SHP77 (cell line): ENCODE data around the gene GPR78.

ENCODE experiments used
- DNase-seq, 2 experiments: peaks; one replicate each; lab custom pipeline; 2025; lab: John Stamatoyannopoulos, UW

Gene GPR78

DNA sequence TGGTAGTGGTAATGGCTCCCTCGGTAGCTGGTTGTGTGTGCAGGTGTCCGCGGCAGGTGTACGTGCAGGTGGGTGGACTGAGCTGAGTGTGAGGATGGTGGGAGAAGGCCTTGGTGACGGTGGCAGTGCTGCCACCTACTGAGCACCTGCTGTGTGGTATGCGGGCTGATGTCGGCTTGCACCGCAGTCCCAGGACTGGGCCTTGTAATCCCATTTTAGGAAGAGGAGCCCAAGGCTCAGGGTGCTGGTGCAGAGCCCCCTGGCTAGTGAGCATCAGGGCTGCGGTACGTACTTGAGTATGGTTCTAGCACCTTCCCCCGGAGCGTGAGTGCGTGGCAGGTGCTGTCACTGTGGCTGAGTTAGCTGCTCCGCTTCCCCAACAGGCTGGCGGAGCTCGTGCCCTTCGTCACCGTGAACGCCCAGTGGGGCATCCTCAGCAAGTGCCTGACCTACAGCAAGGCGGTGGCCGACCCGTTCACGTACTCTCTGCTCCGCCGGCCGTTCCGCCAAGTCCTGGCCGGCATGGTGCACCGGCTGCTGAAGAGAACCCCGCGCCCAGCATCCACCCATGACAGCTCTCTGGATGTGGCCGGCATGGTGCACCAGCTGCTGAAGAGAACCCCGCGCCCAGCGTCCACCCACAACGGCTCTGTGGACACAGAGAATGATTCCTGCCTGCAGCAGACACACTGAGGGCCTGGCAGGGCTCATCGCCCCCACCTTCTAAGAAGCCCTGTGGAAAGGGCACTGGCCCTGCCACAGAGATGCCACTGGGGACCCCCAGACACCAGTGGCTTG lies 6.7 kb downstream of the GPR78 start:
- DNase-seq = peak in 1 of 2 experiments; percentile 7

DNA sequence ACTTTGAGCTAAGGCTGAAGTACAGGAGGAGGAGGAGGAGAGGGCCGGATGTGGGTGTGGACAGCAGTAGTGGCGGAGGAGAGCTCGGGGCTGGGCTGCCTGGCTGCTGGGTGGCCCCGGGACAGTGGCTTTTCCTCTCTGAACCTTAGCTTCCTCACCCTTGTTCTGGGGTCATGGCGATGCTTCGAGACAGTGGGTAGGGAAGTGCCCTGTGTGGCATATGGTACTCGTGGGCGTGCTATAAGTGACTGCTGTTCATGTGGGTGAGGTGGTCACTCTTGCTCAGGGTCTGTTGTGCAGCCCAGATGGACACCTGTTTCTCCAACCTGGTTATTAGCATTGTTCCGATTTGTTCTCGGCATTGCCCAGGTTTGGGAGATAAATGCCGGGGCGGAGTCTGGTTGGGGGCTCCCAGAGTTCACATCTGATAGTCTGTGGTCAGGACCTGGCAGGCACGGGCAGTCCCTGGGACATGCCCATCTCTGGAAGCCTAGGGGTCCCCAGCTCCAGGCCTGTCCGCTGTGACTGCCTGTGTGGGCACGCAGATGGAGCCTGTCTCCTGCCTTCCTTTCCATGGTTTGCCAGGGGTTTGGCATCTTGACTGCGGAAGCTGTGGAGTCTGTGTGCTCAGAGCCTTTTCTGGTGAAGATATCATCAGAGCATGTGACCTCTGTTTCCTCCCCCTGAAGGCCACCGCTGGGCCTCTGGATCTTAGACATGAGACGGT lies 7.4 kb downstream of the GPR78 start:
- no peak for DNase-seq

- DNase-seq = no peak
These were observed 7.9 kb downstream of the GPR78 start for GRCh38 chr4:8588196-8588470.

DNA sequence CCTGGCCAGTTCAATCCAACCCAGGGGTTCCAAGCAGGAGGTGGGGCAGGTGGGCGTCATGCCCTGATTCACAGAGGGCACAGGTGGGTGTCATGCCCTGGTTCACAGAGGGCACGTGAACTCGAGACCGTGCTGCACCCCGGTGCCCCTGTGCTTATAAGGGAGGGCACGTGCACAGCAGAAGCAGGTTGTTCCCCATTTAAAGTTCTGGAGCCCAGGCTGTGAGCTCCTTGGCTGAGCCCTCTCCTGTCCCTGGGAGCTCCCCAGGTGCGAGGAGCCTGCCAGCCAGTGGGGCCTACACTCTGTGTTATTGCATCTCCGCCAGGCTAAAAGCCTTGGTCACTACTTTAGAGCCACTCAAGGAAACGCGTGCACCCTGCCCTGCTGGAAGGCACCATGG lies 9.1 kb downstream of the GPR78 start:
- DNase-seq = no peak

GRCh38 chr4:8589823-8590545 lies 9.8 kb downstream of the GPR78 start:
- no peak for DNase-seq

DNA sequence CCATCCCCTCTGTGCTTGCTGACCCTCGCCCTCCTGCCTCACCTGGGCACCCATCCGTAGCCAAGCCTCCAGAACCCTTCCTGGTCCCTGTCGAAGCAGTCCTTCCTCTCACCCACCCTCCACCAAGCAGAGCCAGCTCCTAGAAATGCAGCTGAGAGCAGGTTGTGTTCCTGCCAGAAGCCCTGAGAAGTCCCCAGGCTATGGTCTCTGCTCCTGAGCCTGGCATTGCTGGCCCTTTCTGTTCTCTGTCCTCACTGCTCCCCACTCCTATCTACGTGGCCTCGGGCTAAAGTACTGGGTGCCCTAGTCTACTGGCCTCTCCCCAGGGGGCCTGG lies 10.3 kb downstream of the GPR78 start:
- no peak for DNase-seq

DNA sequence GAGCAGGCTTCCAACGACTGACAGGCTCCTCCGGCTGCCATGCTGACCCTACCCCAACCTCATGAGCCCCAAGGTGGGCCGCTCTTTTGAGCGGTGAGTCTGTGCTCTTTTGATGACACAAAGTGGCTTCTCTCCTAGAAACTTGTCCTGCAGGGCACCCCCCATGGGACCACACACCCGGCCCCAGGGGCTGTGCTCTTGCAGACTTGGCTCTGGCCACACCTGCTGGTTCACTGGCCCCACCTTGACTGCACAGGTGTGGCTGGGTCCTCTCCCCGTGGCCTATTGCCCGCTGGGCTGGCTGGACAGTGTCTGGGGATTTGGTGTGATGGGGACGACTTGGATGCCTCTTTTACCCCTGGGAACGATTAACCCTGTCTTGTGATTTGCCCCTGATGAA lies 10.9 kb downstream of the GPR78 start:
- DNase-seq = no peak

DNA sequence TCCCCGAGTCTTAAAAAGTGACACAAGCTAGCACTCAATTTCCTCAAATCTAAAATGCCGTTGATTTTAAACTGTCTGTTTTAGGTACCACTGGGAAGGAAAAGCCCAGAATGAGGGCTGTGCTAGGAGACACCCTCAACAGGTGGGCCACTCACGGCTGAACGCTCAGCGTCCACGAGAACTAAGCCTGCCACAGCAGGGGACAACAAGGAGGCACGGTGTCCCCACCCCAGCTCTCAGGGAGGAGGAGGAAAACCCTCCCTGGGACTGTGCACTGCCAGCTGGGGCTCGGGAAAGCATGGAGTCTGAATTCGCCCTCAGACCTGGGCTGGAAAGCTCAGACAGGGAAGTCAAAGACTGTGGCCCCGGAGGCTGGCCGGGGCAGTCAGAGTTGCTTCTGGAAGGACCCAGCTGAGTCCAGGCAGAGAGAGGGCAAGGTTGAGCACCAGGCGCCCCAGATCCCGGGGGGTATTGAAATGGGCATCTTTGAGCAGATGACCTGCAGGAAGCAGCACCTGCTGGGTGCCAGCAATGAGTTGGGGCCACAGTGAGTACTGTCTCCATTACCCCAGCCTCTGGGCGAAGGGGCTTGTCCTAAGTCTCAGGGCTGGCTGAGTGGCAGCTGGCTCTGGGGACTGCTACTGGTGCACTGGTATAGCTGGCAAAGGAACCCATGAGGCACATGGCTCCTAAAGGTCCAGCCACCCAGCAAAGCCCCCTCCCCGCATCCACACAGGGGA lies 11.6 kb downstream of the GPR78 start:
- no peak for DNase-seq

- DNase-seq = no peak
These were observed 12.4 kb downstream of the GPR78 start, which contains the start of gene CPZ for GRCh38 chr4:8592366-8593263. CPZ (plus strand) TSS chr4:8592765; CDS start chr4:8592834, 69 bp downstream.

DNA sequence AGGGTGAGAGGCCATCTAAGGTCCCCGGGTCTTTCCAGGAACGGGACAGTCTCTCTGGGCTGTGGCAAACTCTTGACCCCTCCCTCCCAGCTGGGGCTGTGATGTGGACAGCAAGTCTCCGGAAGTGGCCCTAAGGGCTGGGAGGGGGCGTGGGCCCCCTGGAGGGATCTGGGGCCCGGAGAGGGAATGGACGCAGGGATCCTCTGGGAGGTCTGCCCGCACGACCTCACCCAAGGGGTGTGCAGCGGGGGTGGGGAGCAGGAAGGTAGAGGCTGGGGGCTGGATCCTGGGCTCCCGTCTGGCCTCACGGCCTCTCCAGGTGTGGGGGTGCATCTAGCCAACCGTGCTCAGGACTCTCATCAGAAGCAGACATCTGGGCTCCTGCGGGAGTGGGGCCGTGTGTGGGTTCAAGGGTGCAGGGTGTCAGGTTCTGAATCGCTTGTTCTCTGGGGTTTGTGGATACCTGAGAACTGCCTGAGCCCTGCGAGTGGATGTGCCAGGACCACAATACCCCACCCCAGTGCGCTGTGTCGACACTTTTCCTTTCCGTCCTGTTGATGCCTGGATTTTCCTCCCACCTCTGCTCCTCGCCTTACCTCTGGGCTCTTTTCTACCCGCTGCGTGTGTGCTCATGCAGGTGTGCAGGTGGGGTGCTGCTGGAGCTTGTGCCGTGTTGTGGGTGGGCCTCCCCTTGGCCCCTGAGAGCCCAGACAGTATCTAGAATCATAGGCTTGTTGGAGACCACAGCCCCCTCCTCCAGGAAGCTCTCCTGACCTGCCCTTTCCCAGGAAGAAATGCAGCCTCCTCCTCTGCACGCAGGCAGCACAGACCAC lies 13.3 kb downstream of the GPR78 start:
- no peak for DNase-seq

GRCh38 chr4:8594097-8595038 lies 14.2 kb downstream of the GPR78 start:
- DNase-seq = peak in 1 of 2 experiments; percentile 12

GRCh38 chr4:8595237-8596087 lies 15.3 kb downstream of the GPR78 start:
- no peak for DNase-seq

- DNase-seq = no peak
These were observed 16.7 kb downstream of the GPR78 start for GRCh38 chr4:8596891-8597290.

GRCh38 chr4:8597319-8597718 lies 17.1 kb downstream of the GPR78 start:
- no peak for DNase-seq

DNA sequence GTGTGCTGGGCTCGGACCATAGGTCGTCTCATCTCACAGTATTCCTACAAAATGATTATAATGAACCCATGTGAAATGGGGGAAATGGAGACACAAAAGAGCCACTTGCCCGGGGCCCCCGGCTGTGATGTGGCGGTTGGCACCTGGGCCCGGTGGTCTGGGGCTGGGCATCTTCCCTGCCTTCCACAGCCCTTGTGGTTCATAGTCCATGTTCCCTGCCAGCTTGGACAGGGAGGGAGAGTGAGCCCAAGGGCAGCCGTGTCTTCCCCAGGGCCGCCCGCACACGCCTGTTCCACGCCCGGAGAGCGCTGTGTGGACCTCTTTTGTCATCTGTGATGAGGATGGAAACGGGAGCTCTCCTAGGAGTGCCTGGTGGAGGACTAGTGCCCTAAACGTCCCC lies 17.6 kb downstream of the GPR78 start:
- no peak for DNase-seq

DNA sequence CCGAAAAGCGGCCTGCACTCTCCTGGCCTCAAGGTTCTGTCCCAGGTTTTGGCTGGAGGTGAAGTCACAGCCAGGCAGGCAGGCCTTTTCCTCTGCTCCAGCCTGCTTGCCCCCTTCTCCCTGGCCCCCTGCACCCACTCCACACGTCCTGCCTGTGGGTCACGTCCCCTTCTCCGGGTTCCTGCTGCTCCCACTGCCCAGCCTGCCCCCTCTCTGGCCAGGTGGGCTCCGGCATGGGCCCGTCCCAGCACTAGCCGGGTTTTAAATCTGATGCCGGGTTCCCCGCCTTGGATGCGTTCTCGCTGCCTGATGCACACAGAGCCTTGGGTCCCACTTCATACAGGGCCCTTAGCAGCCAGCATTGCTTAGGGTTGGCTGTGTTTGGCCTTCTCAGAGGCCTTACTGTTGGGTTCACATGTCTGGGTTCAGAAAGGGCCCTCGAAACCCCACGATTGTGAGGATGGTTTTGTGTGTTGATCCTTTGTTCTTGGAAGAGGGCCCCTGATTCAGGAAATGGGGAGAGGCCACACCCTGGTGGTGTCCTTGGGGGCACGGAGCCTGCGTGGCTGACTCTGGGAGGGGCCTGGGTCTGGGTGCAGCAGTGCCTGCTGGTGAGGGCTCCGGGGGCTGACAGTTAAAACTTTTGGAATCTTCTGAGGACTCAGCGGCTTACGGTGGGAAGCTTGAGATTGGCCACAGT lies 18.3 kb downstream of the GPR78 start:
- no peak for DNase-seq

DNA sequence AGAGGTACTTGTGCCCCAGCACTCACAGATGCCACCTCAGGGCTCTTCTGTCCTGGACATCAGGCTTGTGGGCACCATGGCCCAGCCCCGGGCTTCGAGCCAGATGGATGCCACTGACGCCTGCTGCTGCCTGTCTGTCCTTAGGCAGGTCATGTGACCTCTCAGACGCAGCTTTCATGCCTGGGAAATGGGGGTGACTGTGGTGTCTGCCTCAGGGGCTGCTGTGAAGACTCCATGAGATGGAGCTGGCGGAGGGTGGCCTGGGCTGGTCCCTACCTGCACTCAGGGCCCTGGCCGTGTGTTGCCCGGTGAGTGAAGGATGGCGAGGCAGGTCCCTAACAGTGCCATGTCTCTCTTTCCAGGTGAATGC lies 18.9 kb downstream of the GPR78 start:
- DNase-seq = no peak

DNA sequence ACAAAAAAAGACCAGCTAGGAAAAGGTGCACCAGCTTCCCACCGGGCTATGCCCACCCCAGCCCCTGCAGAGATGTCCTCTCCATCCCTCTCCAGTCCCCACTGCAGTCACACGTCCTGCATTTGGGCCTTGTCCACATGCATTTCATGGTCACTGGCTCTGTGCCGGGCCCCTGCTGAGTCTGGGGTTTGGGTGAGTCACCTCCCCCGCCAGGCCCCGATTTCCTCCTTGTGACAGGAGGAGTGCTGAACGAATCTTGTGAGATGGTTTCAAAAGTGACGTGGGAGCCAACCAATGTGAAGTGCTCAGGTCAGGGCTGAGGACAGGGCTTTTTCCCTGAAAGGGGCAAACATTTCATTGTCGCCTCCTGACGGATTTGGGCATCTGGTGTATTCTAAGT lies 19.5 kb downstream of the GPR78 start:
- no peak for DNase-seq
